Fibroblast of the aortic adventitia (primary cell): ENCODE measurements around the gene NINL. TPM values are rescaled to one million over a fixed set of nuclear protein-coding genes. Genes with fewer than 3 reads are reported as not detected.
"Not testable (repeated sequence)": the region's sequence is repeated elsewhere in the genome, so short reads cannot be mapped to it uniquely, and the experiment has no call there.

Experiments used
- DNase-seq: peaks from one replicate; pipeline ENCODE4 v3.0.0-alpha.2; 2010; ENCODE audit warnings: low read depth
- H3K4me3 ChIP-seq: 2 replicates; pipeline ENCODE4 v1.5.1; 2011; ENCODE audit warnings: low read depth, mild to moderate bottlenecking, control low read depth, low read length, moderate library complexity
- total RNA-seq: library from RNA; depleted of rRNA; stranded (reverse); fragments of >200 nt; gene quantifications from 2 replicates; pipeline ENCODE4 v1.2.3, GENCODE V29; 2012; ENCODE audit warnings: low replicate concordance
- TF ChIP-seq, protein P1 (sequence below): IDR thresholded peaks from 2 replicates; pipeline ENCODE4 v1.5.1; 2011; ENCODE audit warnings: mild to moderate bottlenecking, low read length, control low read depth, inconsistent platforms; ENCODE audit not compliant: insufficient read depth

NINL gene
- total RNA-seq, 1 donor = 6.5 TPM

GRCh38 chr20:25507385-25508082, 77.8 kb downstream of the NINL start:
- TF ChIP-seq, protein P1, sequence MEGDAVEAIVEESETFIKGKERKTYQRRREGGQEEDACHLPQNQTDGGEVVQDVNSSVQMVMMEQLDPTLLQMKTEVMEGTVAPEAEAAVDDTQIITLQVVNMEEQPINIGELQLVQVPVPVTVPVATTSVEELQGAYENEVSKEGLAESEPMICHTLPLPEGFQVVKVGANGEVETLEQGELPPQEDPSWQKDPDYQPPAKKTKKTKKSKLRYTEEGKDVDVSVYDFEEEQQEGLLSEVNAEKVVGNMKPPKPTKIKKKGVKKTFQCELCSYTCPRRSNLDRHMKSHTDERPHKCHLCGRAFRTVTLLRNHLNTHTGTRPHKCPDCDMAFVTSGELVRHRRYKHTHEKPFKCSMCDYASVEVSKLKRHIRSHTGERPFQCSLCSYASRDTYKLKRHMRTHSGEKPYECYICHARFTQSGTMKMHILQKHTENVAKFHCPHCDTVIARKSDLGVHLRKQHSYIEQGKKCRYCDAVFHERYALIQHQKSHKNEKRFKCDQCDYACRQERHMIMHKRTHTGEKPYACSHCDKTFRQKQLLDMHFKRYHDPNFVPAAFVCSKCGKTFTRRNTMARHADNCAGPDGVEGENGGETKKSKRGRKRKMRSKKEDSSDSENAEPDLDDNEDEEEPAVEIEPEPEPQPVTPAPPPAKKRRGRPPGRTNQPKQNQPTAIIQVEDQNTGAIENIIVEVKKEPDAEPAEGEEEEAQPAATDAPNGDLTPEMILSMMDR = no peak
- no peak overlapping the region for H3K4me3 ChIP-seq
- DNase-seq = no peak

- TF ChIP-seq, protein P1 = no peak
- H3K4me3 ChIP-seq = no peak overlapping the region
- DNase-seq = no peak
Observed at GRCh38 chr20:25504366-25505135, 80.8 kb downstream of the NINL start.

DNA sequence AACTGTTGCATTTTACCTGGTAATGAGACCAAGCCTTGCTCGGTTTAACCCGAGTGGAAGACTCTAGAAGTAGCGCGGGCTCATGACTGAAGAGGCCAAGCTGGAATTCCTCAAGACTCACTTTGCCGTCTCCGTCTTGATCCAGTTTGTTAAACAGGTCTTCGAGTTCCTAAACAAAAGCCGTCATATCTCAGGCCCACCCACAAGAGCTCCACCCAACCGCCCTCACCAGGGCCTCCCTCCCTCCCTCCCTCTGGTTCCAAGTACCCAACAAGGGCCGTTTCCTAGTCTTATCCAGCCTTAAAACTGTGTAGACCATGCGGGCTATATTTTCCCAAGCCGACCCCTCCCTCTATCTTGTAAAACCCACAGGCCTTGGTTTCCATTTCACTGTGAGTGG, 81.4 kb downstream of the NINL start:
- TF ChIP-seq, protein P1 = no peak
- no peak overlapping the region for H3K4me3 ChIP-seq
- DNase-seq = no peak

GRCh38 chr20:25503051-25503639, 82.2 kb downstream of the NINL start:
- H3K4me3 ChIP-seq, DNase-seq: not testable (repeated sequence)

DNA sequence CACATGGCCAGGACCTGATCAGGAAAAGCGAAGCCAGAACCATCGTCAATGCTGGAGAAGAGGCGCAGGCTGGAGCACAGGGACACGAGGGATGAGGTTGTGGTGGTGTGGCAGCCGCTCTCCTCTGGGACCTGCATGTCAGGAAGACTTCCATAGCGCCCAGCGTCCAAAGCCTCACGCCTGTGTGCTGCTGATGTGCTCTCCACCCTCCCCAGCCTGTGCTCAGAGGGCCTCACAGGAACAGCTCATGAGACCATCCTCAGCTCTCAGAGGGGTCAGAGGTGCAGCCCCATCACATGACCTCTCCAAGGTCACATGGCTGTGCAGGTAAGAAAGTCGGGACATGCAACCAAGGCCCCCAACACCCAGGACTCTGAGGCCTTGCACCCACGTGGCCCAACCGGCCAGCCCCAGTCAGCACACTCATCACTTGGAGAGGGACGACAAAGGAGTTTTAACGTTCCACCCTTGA, 84.4 kb downstream of the NINL start:
- no peak overlapping the region for H3K4me3 ChIP-seq
- DNase-seq = no peak
- TF ChIP-seq, protein P1 = no peak

- TF ChIP-seq, protein P1 = no peak
- DNase-seq = no peak
Observed at GRCh38 chr20:25499855-25500434, 85.4 kb downstream of the NINL start.

DNA sequence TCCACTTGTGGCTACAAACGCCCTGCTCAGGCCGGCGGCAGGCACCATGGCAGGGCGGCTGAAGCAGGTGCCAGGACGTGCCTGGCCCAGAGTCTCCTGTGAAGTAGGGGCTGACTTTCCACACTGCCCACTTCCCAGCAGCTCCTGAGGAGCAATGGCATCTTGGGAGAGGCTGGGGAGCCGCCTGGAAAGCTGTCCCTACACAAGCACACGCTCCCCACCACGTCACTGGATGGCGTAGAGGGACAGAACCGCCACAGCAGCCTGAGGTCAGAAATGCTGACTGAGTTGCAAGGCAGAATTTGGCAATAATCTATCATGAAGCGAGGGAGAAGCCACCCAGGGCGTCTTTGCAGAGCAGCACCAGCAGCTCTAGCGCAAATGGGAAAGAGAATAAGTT, 86.3 kb downstream of the NINL start:
- no peak overlapping the region for H3K4me3 ChIP-seq
- DNase-seq = no peak
- TF ChIP-seq, protein P1 = no peak

More at GRCh38 chr20:25499855-25500434, 85.4 kb downstream of the NINL start:
- H3K4me3 ChIP-seq = no peak overlapping the region
